HG02623 (cell line): ENCODE data around the gene KIF20B.
"Not testable (repeated sequence)": the region's sequence is repeated elsewhere in the genome, so short reads cannot be mapped to it uniquely, and the experiment has no call there.

Experiments used
- ATAC-seq: cut with Tn5 transposase; IDR thresholded peaks from one replicate; pipeline ENCODE4 v1.9.1; 2021; ENCODE audit warnings: moderate library complexity; ENCODE audit not compliant: unreplicated experiment

Gene KIF20B

GRCh38 chr10:89684604-89685003 lies 16.8 kb upstream of the KIF20B start:
- ATAC-seq = no peak

- no peak for ATAC-seq
These were observed 15.5 kb upstream of the KIF20B start for GRCh38 chr10:89685936-89686335.

- ATAC-seq = no peak
These were observed 11.4 kb upstream of the KIF20B start for GRCh38 chr10:89690027-89690426.

GRCh38 chr10:89692416-89692815 lies 9.0 kb upstream of the KIF20B start:
- ATAC-seq = no peak

- ATAC-seq = no peak
These were observed 8.2 kb upstream of the KIF20B start for GRCh38 chr10:89693176-89693575.

- ATAC-seq = no peak
These were observed 6.1 kb upstream of the KIF20B start for GRCh38 chr10:89695307-89695706.

- no peak for ATAC-seq
These were observed 3.4 kb upstream of the KIF20B start for GRCh38 chr10:89697946-89698345.

- no peak for ATAC-seq
These were observed 1.8 kb upstream of the KIF20B start for GRCh38 chr10:89699581-89700064.

- ATAC-seq = no peak
These were observed 508 bp upstream of the KIF20B start for GRCh38 chr10:89700923-89701241.

GRCh38 chr10:89702121-89702480 lies 711 bp downstream of the KIF20B start:
- no peak for ATAC-seq

GRCh38 chr10:89705466-89705865 lies 4.1 kb downstream of the KIF20B start:
- no peak for ATAC-seq

- no peak for ATAC-seq
These were observed 4.6 kb downstream of the KIF20B start for GRCh38 chr10:89706011-89706410.

GRCh38 chr10:89707372-89707771 lies 6.0 kb downstream of the KIF20B start:
- no peak for ATAC-seq

- no peak for ATAC-seq
These were observed 9.4 kb downstream of the KIF20B start for GRCh38 chr10:89710753-89711152.

- no peak for ATAC-seq
These were observed 33.2 kb downstream of the KIF20B start for GRCh38 chr10:89734616-89735015.

GRCh38 chr10:89738551-89739209 lies 37.3 kb downstream of the KIF20B start:
- ATAC-seq = peak; percentile 90

- no peak for ATAC-seq
These were observed 39.9 kb downstream of the KIF20B start for GRCh38 chr10:89741126-89741762.

GRCh38 chr10:89744026-89744425 lies 42.6 kb downstream of the KIF20B start:
- no peak for ATAC-seq

- ATAC-seq = no peak
These were observed 44.5 kb downstream of the KIF20B start for GRCh38 chr10:89745903-89746302.

GRCh38 chr10:89750441-89750840 lies 49.1 kb downstream of the KIF20B start:
- no peak for ATAC-seq

- ATAC-seq = no peak
These were observed 54.0 kb downstream of the KIF20B start for GRCh38 chr10:89755374-89755773.

- ATAC-seq = no peak
These were observed 58.1 kb downstream of the KIF20B start for GRCh38 chr10:89759531-89759930.

- ATAC-seq = not testable (repeated sequence)
These were observed 62.3 kb downstream of the KIF20B start for GRCh38 chr10:89763671-89764070.
